Activated naive CD4-positive, alpha-beta T cell treated with anti-CD3 and anti-CD28 coated beads for 36 hours (primary cell): ENCODE data around the gene RTRAF. TPM values are rescaled to one million over a fixed set of nuclear protein-coding genes. Genes with fewer than 3 reads are reported as not detected.

Source experiments
- CTCF ChIA-PET: fragments of 350-600 bp; sonication (Branson Sonifier 250); formaldehyde crosslinking; loops from one replicate; lab custom pipeline; 2021; ENCODE audit warnings: antibody characterized with exemption; lab: Charles Lee
- DNase-seq: peaks from one replicate; pipeline ENCODE4 v3.0.0-alpha.2; 2020
- H3K27ac Mint-ChIP-seq: one replicate; pipeline ENCODE4 v1.8.0; 2021; ENCODE audit warnings: mild to moderate bottlenecking, mixed read lengths
- H3K27me3 Mint-ChIP-seq: one replicate; pipeline ENCODE4 v1.8.0; 2021; ENCODE audit warnings: low read depth, mixed read lengths
- H3K36me3 Mint-ChIP-seq: one replicate; pipeline ENCODE4 v1.8.0; 2021; ENCODE audit warnings: low read depth, mixed read lengths
- H3K4me1 Mint-ChIP-seq: one replicate; pipeline ENCODE4 v1.8.0; 2021; ENCODE audit warnings: low read depth, mixed read lengths
- H3K4me3 Mint-ChIP-seq: one replicate; pipeline ENCODE4 v1.8.0; 2021; ENCODE audit warnings: mild to moderate bottlenecking, moderate library complexity, mixed read lengths
- H3K9me3 Mint-ChIP-seq: one replicate; pipeline ENCODE4 v1.8.0; 2021; ENCODE audit warnings: mixed read lengths
- intact Hi-C: fragments of 100-400 bp; cut with micrococcal nuclease; formaldehyde crosslinking; loops from one replicate; pipeline ENCODE4 v1.15.1; 2023
- total RNA-seq, 2 experiments: library from RNA; stranded (reverse); gene quantifications; one replicate each; pipeline ENCODE4 v1.2.3, GENCODE V29; 2021

Gene RTRAF
- total RNA-seq, 2 experiments from 2014 or later, result 255 to 275 TPM

DNA sequence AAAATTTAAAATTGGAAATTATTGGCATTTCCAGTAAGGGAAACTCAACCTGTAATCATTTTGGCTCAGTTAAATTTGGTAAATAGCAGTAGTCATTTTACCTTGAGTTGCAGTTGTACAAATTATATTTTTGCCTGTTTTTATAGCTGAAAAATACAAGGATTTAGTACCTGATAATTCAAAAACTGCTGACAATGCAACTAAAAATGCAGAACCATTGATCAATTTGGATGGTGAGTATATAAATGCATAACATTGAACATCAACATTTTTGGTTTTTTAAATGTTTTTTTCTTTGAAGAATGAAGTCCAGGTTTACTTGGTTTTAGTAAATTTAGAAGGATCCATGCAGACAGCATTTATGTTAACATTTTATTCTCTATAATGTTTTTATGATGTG lies 9.0 kb downstream of the RTRAF start:
- CTCF ChIA-PET, result no interaction called here
- Mint-ChIP-seq H3K27me3 (no peaks in the 10 kb centered on the region), H3K4me1 (peaks cover 19% of the 10 kb centered on the region), H3K27ac (no peak overlapping the region), H3K36me3 (peaks cover 28% of the 10 kb centered on the region), H3K4me3 (no peak overlapping the region), H3K9me3 (no peaks in the 10 kb centered on the region)
- intact Hi-C loops, result loop anchor here (5.0 to 10.0 kb wide), 7 partner anchors 74 to 754 kb away; partner anchors contain the start of genes ERO1A, GPR137C, TMX1 and TXNDC16
- no peak for DNase-seq

GRCh38 chr14:51999084-51999483 lies 9.7 kb downstream of the RTRAF start:
- Mint-ChIP-seq H3K4me3 (no peak overlapping the region), H3K9me3 (no peaks in the 10 kb centered on the region), H3K36me3 (peaks cover 29% of the 10 kb centered on the region), H3K27ac (no peak overlapping the region), H3K4me1 (peaks cover 13% of the 10 kb centered on the region), H3K27me3 (no peaks in the 10 kb centered on the region)
- DNase-seq, result no peak
- intact Hi-C loops, result loop anchor here (5.0 to 10.0 kb wide), 7 partner anchors 73 to 754 kb away; partner anchors contain the start of genes ERO1A, GPR137C, TMX1 and TXNDC16
- CTCF ChIA-PET, result no interaction called here

DNA sequence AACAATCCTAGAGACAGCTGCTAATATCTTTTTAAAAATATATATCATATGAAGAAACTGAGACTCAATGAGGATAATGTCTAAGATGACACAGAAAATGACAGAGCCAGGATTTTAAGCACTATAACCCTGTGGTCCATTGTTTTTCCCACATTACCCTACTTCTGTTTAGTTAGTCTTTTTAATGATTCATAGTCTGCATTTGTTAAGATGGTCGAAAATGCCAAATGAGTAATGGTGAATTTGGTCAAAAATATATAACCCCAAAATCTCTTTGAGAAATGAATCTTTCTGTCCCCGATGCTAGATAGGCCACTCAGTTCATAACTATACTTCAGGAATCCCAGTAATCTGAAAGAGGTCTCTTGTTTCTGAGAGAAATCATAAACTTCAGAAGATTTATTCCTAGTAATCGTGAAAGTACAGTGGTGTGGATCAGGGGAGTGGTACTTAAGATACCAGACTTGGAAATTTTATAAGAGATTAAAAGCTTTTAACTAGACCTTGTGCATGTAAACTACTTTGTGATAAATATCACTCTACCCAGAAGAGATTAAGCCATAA lies 10.8 kb downstream of the RTRAF start:
- Mint-ChIP-seq H3K36me3 (peaks cover 27% of the 10 kb centered on the region), H3K27ac (no peak overlapping the region), H3K9me3 (no peaks in the 10 kb centered on the region), H3K27me3 (no peaks in the 10 kb centered on the region), H3K4me1 (peaks cover 8% of the 10 kb centered on the region), H3K4me3 (no peak overlapping the region)
- intact Hi-C loops, result no loop called here
- no peak for DNase-seq
- CTCF ChIA-PET, result no interaction called here

DNA sequence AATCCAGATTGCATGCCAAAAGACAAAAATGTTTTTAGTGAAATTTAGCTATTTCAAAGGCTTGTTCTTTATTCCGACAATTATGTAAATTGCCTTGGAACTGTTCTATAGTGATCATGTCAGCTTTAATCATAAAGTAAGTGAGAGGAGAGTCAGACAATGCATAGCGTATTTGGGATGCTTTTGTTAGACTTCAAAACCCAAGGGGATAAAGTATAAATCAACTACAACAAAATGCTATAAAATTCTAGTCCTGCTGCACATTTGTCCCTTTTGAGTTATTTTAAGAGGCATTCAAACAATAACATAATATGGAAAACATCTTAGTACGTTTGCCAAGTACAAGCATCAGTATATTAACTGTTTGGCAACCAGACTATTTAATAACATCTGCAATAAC lies 11.3 kb downstream of the RTRAF start:
- Mint-ChIP-seq H3K36me3 (peaks cover 28% of the 10 kb centered on the region), H3K27ac (no peak overlapping the region), H3K9me3 (no peaks in the 10 kb centered on the region), H3K27me3 (no peaks in the 10 kb centered on the region), H3K4me1 (peaks cover 5% of the 10 kb centered on the region), H3K4me3 (no peak overlapping the region)
- DNase-seq, result no peak
- CTCF ChIA-PET, result no interaction called here
- intact Hi-C loops, result no loop called here

GRCh38 chr14:52002542-52002941 lies 13.2 kb downstream of the RTRAF start:
- Mint-ChIP-seq H3K4me3 (no peak overlapping the region), H3K4me1 (peaks cover 7% of the 10 kb centered on the region), H3K36me3 (peaks cover 32% of the 10 kb centered on the region), H3K27me3 (no peaks in the 10 kb centered on the region), H3K9me3 (no peaks in the 10 kb centered on the region), H3K27ac (no peak overlapping the region)
- intact Hi-C loops, result no loop called here
- CTCF ChIA-PET, result no interaction called here
- no peak for DNase-seq

DNA sequence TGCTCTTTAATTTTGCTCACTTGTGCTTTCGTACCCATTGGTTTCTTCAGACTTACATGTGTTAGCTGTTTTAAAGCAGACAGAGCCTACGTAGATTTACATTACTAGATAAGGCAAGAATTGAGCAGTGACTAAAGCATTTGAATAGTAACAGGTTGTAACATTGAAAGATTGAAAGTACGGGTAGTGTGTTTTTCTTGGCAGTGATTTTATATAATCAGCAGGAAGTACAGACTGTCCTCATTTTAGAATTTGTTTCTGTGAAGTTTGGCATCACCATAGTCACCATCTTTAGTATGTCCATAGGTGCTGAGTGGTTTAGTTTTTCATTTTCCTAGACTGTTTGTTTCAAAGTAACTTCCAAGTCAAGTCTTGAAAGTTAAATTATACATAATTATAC lies 14.0 kb downstream of the RTRAF start:
- Mint-ChIP-seq H3K36me3 (peaks cover 34% of the 10 kb centered on the region), H3K9me3 (no peaks in the 10 kb centered on the region), H3K4me3 (no peak overlapping the region), H3K4me1 (peaks cover 7% of the 10 kb centered on the region), H3K27me3 (no peaks in the 10 kb centered on the region), H3K27ac (no peak overlapping the region)
- CTCF ChIA-PET, result interaction anchor here (1.0 kb wide), 2 partner anchors 9 to 128 kb away, joined by 3 to 6 read pairs; no protein-coding TSS in a partner anchor
- intact Hi-C loops, result no loop called here
- no peak for DNase-seq

DNA sequence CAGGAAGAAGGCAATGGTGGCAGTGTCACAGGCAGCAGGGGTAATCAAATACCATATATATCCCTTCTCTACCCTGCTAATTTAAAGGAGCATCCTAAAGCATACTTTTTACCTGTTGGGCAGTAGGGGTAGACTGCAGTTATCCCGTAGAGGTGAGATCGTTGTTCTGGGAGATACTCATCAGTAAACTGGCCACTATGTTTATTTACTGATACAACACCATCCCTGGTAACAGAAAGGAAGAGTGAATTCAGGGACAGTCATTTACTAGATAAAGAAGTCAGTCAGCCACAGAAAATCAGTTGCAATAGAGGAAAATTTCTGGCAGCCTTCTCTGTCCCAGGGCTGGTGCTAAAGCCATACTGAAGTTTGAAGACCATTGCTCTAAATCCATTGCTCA lies 16.3 kb downstream of the RTRAF start:
- intact Hi-C loops, result no loop called here
- CTCF ChIA-PET, result no interaction called here
- no peak for DNase-seq
- Mint-ChIP-seq H3K27me3 (no peaks in the 10 kb centered on the region), H3K4me1 (peaks cover 7% of the 10 kb centered on the region), H3K9me3 (no peaks in the 10 kb centered on the region), H3K36me3 (peaks cover 37% of the 10 kb centered on the region), H3K27ac (no peak overlapping the region), H3K4me3 (no peak overlapping the region)

- no peaks in the 10 kb centered on the region for H3K27me3 Mint-ChIP-seq
- CTCF ChIA-PET, result interaction anchor here (1.8 kb wide), 1 partner anchor 12 kb away, joined by 3 read pairs; no protein-coding TSS in a partner anchor
- H3K27ac Mint-ChIP-seq, result no peak overlapping the region
- H3K36me3 Mint-ChIP-seq, result peaks cover 43% of the 10 kb centered on the region
- H3K9me3 Mint-ChIP-seq, result no peaks in the 10 kb centered on the region
- no peak for DNase-seq
- no peak overlapping the region for H3K4me3 Mint-ChIP-seq
- peaks cover 7% of the 10 kb centered on the region for H3K4me1 Mint-ChIP-seq
- intact Hi-C loops, result no loop called here
These were observed 17.0 kb downstream of the RTRAF start for GRCh38 chr14:52006361-52006760.

- no peak for DNase-seq
- H3K27ac Mint-ChIP-seq, result no peak overlapping the region
- CTCF ChIA-PET, result interaction anchor here (0.8 to 1.8 kb wide), 3 partner anchors 13 to 52 kb away, joined by 3 read pairs; no protein-coding TSS in a partner anchor
- peaks cover 7% of the 10 kb centered on the region for H3K4me1 Mint-ChIP-seq
- intact Hi-C loops, result no loop called here
- no peaks in the 10 kb centered on the region for H3K9me3 Mint-ChIP-seq
- no peak overlapping the region for H3K4me3 Mint-ChIP-seq
- peaks cover 44% of the 10 kb centered on the region for H3K36me3 Mint-ChIP-seq
- H3K27me3 Mint-ChIP-seq, result no peaks in the 10 kb centered on the region
These were observed 17.9 kb downstream of the RTRAF start for GRCh38 chr14:52007211-52007610.

DNA sequence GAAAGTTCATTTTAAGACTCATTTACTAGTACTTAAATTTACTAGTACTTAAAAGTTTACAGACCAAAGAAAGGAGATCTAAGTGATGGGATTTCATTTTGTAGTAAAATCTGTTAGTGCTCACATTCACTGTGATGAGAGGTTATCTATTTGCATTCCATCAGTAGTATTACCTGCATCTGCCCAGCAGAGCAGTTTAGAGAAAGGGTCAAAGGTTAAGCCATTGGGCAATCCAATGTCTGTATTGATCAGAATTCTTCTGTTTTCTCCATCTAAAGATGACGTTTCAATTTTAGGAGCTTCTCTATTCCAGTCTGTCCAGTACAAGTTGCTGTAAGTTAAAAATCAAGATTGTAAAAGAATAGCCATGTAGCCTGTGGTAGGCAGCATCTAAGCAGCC lies 18.3 kb downstream of the RTRAF start:
- Mint-ChIP-seq H3K4me3 (no peak overlapping the region), H3K4me1 (peaks cover 7% of the 10 kb centered on the region), H3K27ac (no peak overlapping the region), H3K36me3 (peaks cover 42% of the 10 kb centered on the region), H3K27me3 (no peaks in the 10 kb centered on the region), H3K9me3 (no peaks in the 10 kb centered on the region)
- no peak for DNase-seq
- intact Hi-C loops, result no loop called here
- CTCF ChIA-PET, result interaction anchor here (0.8 to 1.8 kb wide), 3 partner anchors 13 to 51 kb away, joined by 3 read pairs; no protein-coding TSS in a partner anchor

DNA sequence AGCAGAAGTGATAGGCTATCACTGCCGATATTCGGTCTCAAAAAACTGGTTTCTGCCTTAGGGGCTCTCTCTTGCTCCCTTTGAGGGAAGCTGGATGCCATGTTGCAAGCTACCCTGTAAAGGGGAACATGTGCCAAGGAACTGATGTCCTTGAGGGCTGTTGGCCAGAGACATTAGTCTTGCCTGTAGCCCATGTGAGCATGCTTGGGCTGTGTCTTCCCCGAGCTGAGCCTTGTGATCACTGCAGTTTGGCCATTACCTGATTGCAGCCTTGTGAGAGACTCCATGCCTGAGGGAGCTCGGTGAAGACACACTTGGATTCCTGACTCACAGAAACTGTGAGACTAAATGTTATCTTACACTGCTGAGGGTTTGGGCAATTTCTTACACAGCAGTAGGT lies 18.8 kb downstream of the RTRAF start:
- no peak for DNase-seq
- no peak overlapping the region for H3K27ac Mint-ChIP-seq
- intact Hi-C loops, result no loop called here
- no peak overlapping the region for H3K4me3 Mint-ChIP-seq
- H3K9me3 Mint-ChIP-seq, result no peaks in the 10 kb centered on the region
- CTCF ChIA-PET, result interaction anchor here (1.6 to 1.8 kb wide), 2 partner anchors 13 to 51 kb away, joined by 3 read pairs; no protein-coding TSS in a partner anchor
- peaks cover 7% of the 10 kb centered on the region for H3K4me1 Mint-ChIP-seq
- H3K27me3 Mint-ChIP-seq, result no peaks in the 10 kb centered on the region
- peaks cover 41% of the 10 kb centered on the region for H3K36me3 Mint-ChIP-seq

DNA sequence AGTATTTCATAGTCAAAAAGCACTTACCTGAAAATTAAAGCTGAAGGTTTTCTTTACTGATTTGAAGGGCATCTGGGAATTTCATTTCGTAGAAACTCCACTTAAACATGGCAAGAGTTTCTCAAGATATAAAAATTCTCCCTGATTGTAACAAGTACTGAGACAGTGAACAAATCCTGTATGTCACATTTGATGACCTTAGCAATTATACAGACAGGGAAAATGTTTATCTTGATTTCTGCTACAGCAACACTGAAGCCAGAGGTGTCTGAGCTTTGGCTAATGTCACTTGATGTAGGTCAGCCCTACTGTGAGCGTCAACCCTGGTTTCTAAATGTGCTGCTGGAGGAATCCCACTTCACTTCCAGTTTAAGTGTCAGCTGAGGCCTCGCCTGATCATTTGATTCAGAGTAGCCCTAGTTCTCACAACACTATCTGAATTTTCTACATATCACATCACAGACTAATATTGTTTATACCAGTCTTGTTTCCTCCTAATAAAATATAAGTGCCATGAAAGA lies 20.9 kb downstream of the RTRAF start:
- Mint-ChIP-seq H3K36me3 (peaks cover 34% of the 10 kb centered on the region), H3K27ac (no peak overlapping the region), H3K4me3 (no peak overlapping the region)

GRCh38 chr14:52011523-52011922 lies 22.2 kb downstream of the RTRAF start:
- intact Hi-C loops, result no loop called here
- Mint-ChIP-seq H3K27me3 (peaks cover 3% of the 10 kb centered on the region), H3K27ac (no peak overlapping the region), H3K4me3 (no peak overlapping the region), H3K36me3 (peaks cover 26% of the 10 kb centered on the region), H3K9me3 (no peaks in the 10 kb centered on the region), H3K4me1 (peaks cover under 1% of the 10 kb centered on the region)
- DNase-seq, result no peak
- CTCF ChIA-PET, result interaction anchor here (1.2 to 2.2 kb wide), 2 partner anchors 8 to 16 kb away, joined by 3 to 4 read pairs; no protein-coding TSS in a partner anchor

More for the DNA sequence above, 20.9 kb downstream of the RTRAF start:
- intact Hi-C loops, result no loop called here
- Mint-ChIP-seq H3K9me3 (no peaks in the 10 kb centered on the region), H3K4me1 (peaks cover 3% of the 10 kb centered on the region), H3K27me3 (no peaks in the 10 kb centered on the region)
- CTCF ChIA-PET, result interaction anchor here (2.2 kb wide), 1 partner anchor 15 kb away, joined by 4 read pairs; no protein-coding TSS in a partner anchor
- no peak for DNase-seq
